Astrocyte of the spinal cord (primary cell): ENCODE data around the gene GAK.
"Not testable (repeated sequence)": the region's sequence is repeated elsewhere in the genome, so short reads cannot be mapped to it uniquely, and the experiment has no call there.

Experiments
- DNase-seq: peaks from one replicate; pipeline ENCODE4 v3.0.0; 2011; ENCODE audit warnings: low read depth, low spot score
- H3K4me3 ChIP-seq: 2 replicates; pipeline ENCODE4 v1.5.1; 2011; ENCODE audit warnings: low read depth, mild to moderate bottlenecking, low read length, moderate library complexity
- CTCF ChIP-seq: IDR thresholded peaks from 2 replicates; pipeline ENCODE4 v1.5.1; 2012; ENCODE audit warnings: low read depth, mild to moderate bottlenecking, low read length, inconsistent platforms
- in situ Hi-C: cut with HindIII; loops from 2 replicates; pipeline ENCODE4 v1.10.0; 2017; ENCODE audit warnings: low sequenced_read_pairs

Gene GAK

GRCh38 chr4:946517-947471 lies 14.7 kb upstream of the GAK start:
- DNase-seq: no peak
- in situ Hi-C loops: no loop called here
- TF ChIP-seq CTCF: no peak
- no peak overlapping the region for H3K4me3 ChIP-seq

DNA sequence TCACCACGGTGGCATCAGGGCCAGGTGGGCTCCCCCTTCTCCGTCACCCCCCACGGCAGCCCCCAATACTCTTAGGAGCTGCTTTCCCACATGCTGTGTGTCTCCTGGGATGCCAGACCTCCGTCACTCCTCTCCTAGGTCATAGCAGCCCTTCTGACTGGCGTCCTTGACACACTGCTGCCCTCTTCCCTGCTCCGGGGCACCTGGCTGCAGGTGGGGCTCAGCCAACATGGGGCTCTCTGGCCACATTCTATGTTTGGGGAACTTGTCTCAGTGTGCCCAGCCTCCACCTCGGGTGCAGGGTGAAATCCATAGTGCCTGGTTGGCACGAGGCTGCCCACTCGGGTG lies 14.0 kb upstream of the GAK start:
- TF ChIP-seq CTCF: no peak
- no peak for DNase-seq
- in situ Hi-C loops: no loop called here
- no peak overlapping the region for H3K4me3 ChIP-seq

- in situ Hi-C loops: no loop called here
- H3K4me3 ChIP-seq: peak overlapping the region; percentile 3
- TF ChIP-seq CTCF: no peak
- DNase-seq: no peak
Measured at GRCh38 chr4:945274-946102, 13.4 kb upstream of the GAK start.

DNA sequence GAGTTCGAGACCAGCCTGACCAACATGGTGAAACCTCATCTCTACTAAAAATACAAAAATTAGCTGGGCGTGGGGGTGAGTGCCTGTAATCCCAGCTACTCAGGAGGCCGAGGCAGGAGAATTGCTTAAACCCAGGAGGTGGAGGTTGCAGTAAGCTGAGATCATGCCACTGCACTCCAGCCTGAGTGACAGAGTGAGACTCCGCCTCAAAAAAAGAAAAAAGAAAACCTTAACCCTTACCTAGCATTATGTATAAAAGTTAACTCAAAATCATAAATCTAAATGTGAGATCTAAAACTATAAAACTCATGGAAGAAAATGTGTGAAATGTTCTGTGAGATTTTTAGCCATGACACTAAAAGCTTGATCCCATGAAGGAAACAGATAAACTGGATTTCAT lies 7.4 kb upstream of the GAK start:
- in situ Hi-C loops, H3K4me3 ChIP-seq, DNase-seq: not testable (repeated sequence)

DNA sequence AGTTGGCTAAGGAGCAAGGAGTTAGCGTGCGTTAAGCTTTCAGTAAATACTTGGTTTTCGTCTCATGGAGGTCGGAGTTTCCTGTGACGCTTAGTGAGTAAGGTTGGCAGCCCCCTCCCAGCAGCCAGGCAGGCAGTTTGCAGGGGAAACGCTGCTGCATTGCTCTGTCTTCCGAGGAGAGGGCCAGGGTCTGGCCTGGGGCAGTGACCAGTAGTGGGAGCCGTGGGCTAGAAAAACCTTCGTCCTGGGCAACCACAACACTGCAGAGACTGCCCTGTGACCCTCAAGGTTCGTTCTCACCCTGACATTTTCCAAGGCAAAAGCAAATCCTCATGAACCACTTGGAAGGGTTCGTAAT lies 576 bp upstream of the GAK start:
- peak overlapping the region; percentile 67 for H3K4me3 ChIP-seq
- in situ Hi-C loops: no loop called here
- DNase-seq: no peak
- TF ChIP-seq CTCF: no peak

DNA sequence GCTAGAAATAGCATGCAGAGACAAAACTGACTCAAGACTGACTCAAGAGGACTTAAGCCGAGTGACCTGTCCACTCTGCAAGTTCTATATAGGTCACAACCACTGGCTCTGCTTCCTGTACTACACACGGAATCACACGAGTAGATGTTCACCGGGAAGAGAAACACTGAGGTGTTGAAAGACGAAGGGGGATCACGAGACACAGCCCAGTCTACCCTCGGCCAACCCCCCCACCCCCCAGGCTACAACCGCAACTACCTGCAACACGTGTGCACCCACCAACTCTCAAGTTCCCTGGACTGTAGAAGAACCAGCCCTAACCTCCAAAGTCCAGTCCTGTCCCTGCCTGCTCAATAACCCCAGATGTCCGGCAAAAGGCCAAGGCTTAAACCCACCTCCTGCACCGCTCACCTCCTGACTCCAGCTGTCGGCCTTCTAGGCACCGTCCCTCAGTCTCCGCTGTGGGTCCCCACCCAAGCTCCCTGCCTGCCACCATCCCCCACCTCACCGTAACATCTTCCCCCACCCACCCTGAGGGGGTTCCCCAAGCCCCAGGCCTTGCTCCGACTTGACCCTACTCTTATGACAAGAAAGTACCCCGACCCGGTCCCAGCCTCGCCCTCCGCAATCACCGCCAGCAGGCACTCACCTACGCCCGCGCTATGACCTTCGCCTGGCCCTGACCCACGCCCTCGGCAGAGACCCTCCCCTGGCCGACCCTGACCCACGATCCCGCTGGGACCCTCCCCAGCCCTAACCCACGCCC lies 739 bp downstream of the GAK start:
- peak overlapping the region; percentile 67 for H3K4me3 ChIP-seq
- TF ChIP-seq CTCF: no peak
- in situ Hi-C loops: no loop called here
- DNase-seq: no peak
